ENCODE data around the gene CUEDC1. TPM values are rescaled to one million over a fixed set of nuclear protein-coding genes. Genes with fewer than 3 reads are reported as not detected.

The CUEDC1 gene
- 10 to 100 TPM in 1 of 4 donors, 1 to 10 TPM in 3; 1.6 to 14.9 (median 6.1) TPM for polyA plus RNA-seq
- long read RNA-seq, donor 1: 0 reads
- long read RNA-seq, donor 2, partial matches to known transcripts: 0 of 2 reads
- long read RNA-seq, donor 2, other reads (novel, unspliced or antisense): 0 of 2 reads
- long read RNA-seq, donor 3, partial matches to known transcripts: 0 of 3 reads
- long read RNA-seq, donor 3, other reads (novel, unspliced or antisense): 0 of 3 reads
- long read RNA-seq, donor 4: 0 reads
- long read RNA-seq, donor 5, partial matches to known transcripts: 0 of 1 reads
- long read RNA-seq, donor 5, other reads (novel, unspliced or antisense): 0 of 1 reads
- long read RNA-seq, donor 6, partial matches to known transcripts: 0 of 2 reads
- long read RNA-seq, donor 6, other reads (novel, unspliced or antisense): 0 of 2 reads
- long read RNA-seq, donor 7, transcript CUEDC1-206 (11 exons, 3,621 nt): major isoform, 7 of 18 reads
- long read RNA-seq, donor 7, partial matches to known transcripts: 5 of 18 reads
- long read RNA-seq, donor 7, other reads (novel, unspliced or antisense): 0 of 18 reads
- long read RNA-seq, donor 8, partial matches to known transcripts: 0 of 1 reads
- long read RNA-seq, donor 8, other reads (novel, unspliced or antisense): 0 of 1 reads
- long read RNA-seq, donor 9: 0 reads
- long read RNA-seq, donor 10, transcript CUEDC1-206 (11 exons, 3,621 nt): major isoform, 6 of 12 reads
- long read RNA-seq, donor 10, partial matches to known transcripts: 0 of 12 reads
- long read RNA-seq, donor 10, other reads (novel, unspliced or antisense): 0 of 12 reads

GRCh38 chr17:57955183-57955931, at the start of gene CUEDC1:
Gene CUEDC1, minus strand, starts transcription at chr17:57955412. Its CDS starts 69,848 bp downstream, at chr17:57885564.
- no peaks in the 10 kb centered on the region for H3K9me3 ChIP-seq (ENCODE audit: control insufficient read depth in 2 of 2, insufficient read depth in 1 of 2, low read depth in 1 of 2, low read length in 1 of 2)
- no peak for FAIRE-seq
- peak within 1 kb of the TSS; percentile 53 to 74 (median 67) for H3K4me3 ChIP-seq (ENCODE audit: low read depth in 1 of 3, low read length in 3 of 3)
- peaks cover 0 to 3% (median 0%) of the 10 kb centered on the region in 3 donors for H3K36me3 ChIP-seq (ENCODE audit: control insufficient read depth in 3 of 3, insufficient read depth in 2 of 3, low read depth in 1 of 3, low read length in 3 of 3)
- peaks cover 0 to 15% (median 0%) of the 10 kb centered on the region in 3 donors for H3K27me3 ChIP-seq (ENCODE audit: control insufficient read depth in 3 of 3, insufficient read depth in 3 of 3, low read length in 3 of 3)
- 0 to 1% (median 1%) methylated on average over 18 to 79 of the region's 79 CpGs for WGBS, 3 donors
- H3K4me1 ChIP-seq (ENCODE audit: control insufficient read depth in 3 of 3, insufficient read depth in 2 of 3, low read depth in 1 of 3, low read length in 2 of 3): peaks cover 2 to 19% (median 6%) of the 10 kb centered on the region in 3 donors
- DNase-seq: peak; percentile 53 to 83
- peak within 1 kb of the TSS; percentile 30 to 82 (median 38) for H3K27ac ChIP-seq (ENCODE audit: low read depth in 1 of 3, low read length in 2 of 3)

GRCh38 chr17:58004060-58004459, 48.8 kb upstream of the CUEDC1 start:
- no peak for DNase-seq
- no peak for FAIRE-seq
- H3K9me3 ChIP-seq (ENCODE audit: control insufficient read depth in 2 of 2, insufficient read depth in 1 of 2, low read depth in 1 of 2, low read length in 1 of 2): no peaks in the 10 kb centered on the region
- H3K27ac ChIP-seq (ENCODE audit: low read depth in 1 of 3, low read length in 2 of 3): no peak overlapping the region
- H3K4me3 ChIP-seq (ENCODE audit: low read depth in 1 of 3, low read length in 3 of 3): no peak overlapping the region
- H3K4me1 ChIP-seq (ENCODE audit: control insufficient read depth in 3 of 3, insufficient read depth in 2 of 3, low read depth in 1 of 3, low read length in 2 of 3): peaks cover 0 to 11% (median 8%) of the 10 kb centered on the region in 3 donors
- no peaks in the 10 kb centered on the region for H3K27me3 ChIP-seq (ENCODE audit: control insufficient read depth in 3 of 3, insufficient read depth in 3 of 3, low read length in 3 of 3)
- 76 to 84% (median 76%) methylated on average over 3 of the region's 3 CpGs for WGBS, 3 donors
- H3K36me3 ChIP-seq (ENCODE audit: control insufficient read depth in 3 of 3, insufficient read depth in 2 of 3, low read depth in 1 of 3, low read length in 3 of 3): peaks cover 8 to 13% (median 9%) of the 10 kb centered on the region in 3 donors

GRCh38 chr17:58002973-58003372, 47.8 kb upstream of the CUEDC1 start:
- 85 to 96% (median 92%) methylated on average over 2 of the region's 2 CpGs for WGBS, 3 donors
- Histone ChIP-seq H3K27me3 (ENCODE audit: control insufficient read depth in 3 of 3, insufficient read depth in 3 of 3, low read length in 3 of 3) (no peaks in the 10 kb centered on the region), H3K27ac (ENCODE audit: low read depth in 1 of 3, low read length in 2 of 3) (no peak overlapping the region), H3K4me1 (ENCODE audit: control insufficient read depth in 3 of 3, insufficient read depth in 2 of 3, low read depth in 1 of 3, low read length in 2 of 3) (peaks cover 0 to 9% (median 8%) of the 10 kb centered on the region in 3 donors), H3K36me3 (ENCODE audit: control insufficient read depth in 3 of 3, insufficient read depth in 2 of 3, low read depth in 1 of 3, low read length in 3 of 3) (peaks cover 8 to 13% (median 10%) of the 10 kb centered on the region in 3 donors), H3K4me3 (ENCODE audit: low read depth in 1 of 3, low read length in 3 of 3) (no peak overlapping the region), H3K9me3 (ENCODE audit: control insufficient read depth in 2 of 2, insufficient read depth in 1 of 2, low read depth in 1 of 2, low read length in 1 of 2) (no peaks in the 10 kb centered on the region)
- DNase-seq (no peak), FAIRE-seq (no peak)

GRCh38 chr17:58002154-58002948, 47.1 kb upstream of the CUEDC1 start:
- Histone ChIP-seq H3K9me3 (ENCODE audit: control insufficient read depth in 2 of 2, insufficient read depth in 1 of 2, low read depth in 1 of 2, low read length in 1 of 2) (no peaks in the 10 kb centered on the region), H3K27ac (ENCODE audit: low read depth in 1 of 3, low read length in 2 of 3) (no peak overlapping the region), H3K4me1 (ENCODE audit: control insufficient read depth in 3 of 3, insufficient read depth in 2 of 3, low read depth in 1 of 3, low read length in 2 of 3) (peaks cover 0 to 9% (median 8%) of the 10 kb centered on the region in 3 donors), H3K27me3 (ENCODE audit: control insufficient read depth in 3 of 3, insufficient read depth in 3 of 3, low read length in 3 of 3) (no peaks in the 10 kb centered on the region), H3K36me3 (ENCODE audit: control insufficient read depth in 3 of 3, insufficient read depth in 2 of 3, low read depth in 1 of 3, low read length in 3 of 3) (peaks cover 8 to 13% (median 13%) of the 10 kb centered on the region in 3 donors), H3K4me3 (ENCODE audit: low read depth in 1 of 3, low read length in 3 of 3) (no peak overlapping the region)
- DNase-seq: no peak
- FAIRE-seq: no peak
- WGBS, 3 donors: 63 to 67% (median 67%) methylated on average over 4 of the region's 4 CpGs

- no peak overlapping the region for H3K27ac ChIP-seq (ENCODE audit: low read depth in 1 of 3, low read length in 2 of 3)
- FAIRE-seq: no peak
- WGBS, 3 donors: 17 to 59% (median 54%) methylated on average over 1 of the region's 1 CpG
- no peak overlapping the region for H3K4me3 ChIP-seq (ENCODE audit: low read depth in 1 of 3, low read length in 3 of 3)
- H3K27me3 ChIP-seq (ENCODE audit: control insufficient read depth in 3 of 3, insufficient read depth in 3 of 3, low read length in 3 of 3): no peaks in the 10 kb centered on the region
- DNase-seq: no peak
- peaks cover 0 to 9% (median 8%) of the 10 kb centered on the region in 3 donors for H3K4me1 ChIP-seq (ENCODE audit: control insufficient read depth in 3 of 3, insufficient read depth in 2 of 3, low read depth in 1 of 3, low read length in 2 of 3)
- no peaks in the 10 kb centered on the region for H3K9me3 ChIP-seq (ENCODE audit: control insufficient read depth in 2 of 2, insufficient read depth in 1 of 2, low read depth in 1 of 2, low read length in 1 of 2)
- H3K36me3 ChIP-seq (ENCODE audit: control insufficient read depth in 3 of 3, insufficient read depth in 2 of 3, low read depth in 1 of 3, low read length in 3 of 3): peaks cover 8 to 13% (median 13%) of the 10 kb centered on the region in 3 donors
Measured at GRCh38 chr17:58001461-58002124, 46.4 kb upstream of the CUEDC1 start.

- H3K4me1 ChIP-seq (ENCODE audit: control insufficient read depth in 3 of 3, insufficient read depth in 2 of 3, low read depth in 1 of 3, low read length in 2 of 3): peaks cover 0 to 15% (median 5%) of the 10 kb centered on the region in 3 donors
Measured at GRCh38 chr17:57999496-58000017, 44.3 kb upstream of the CUEDC1 start.

GRCh38 chr17:57999010-57999495, 43.8 kb upstream of the CUEDC1 start:
- FAIRE-seq: no peak
- H3K4me3 ChIP-seq (ENCODE audit: low read depth in 1 of 3, low read length in 3 of 3): no peak overlapping the region
- no peak overlapping the region for H3K27ac ChIP-seq (ENCODE audit: low read depth in 1 of 3, low read length in 2 of 3)
- no peak for DNase-seq
- H3K4me1 ChIP-seq (ENCODE audit: control insufficient read depth in 3 of 3, insufficient read depth in 2 of 3, low read depth in 1 of 3, low read length in 2 of 3): peaks cover 0 to 12% (median 5%) of the 10 kb centered on the region in 3 donors
- H3K27me3 ChIP-seq (ENCODE audit: control insufficient read depth in 3 of 3, insufficient read depth in 3 of 3, low read length in 3 of 3): no peaks in the 10 kb centered on the region
- H3K9me3 ChIP-seq (ENCODE audit: control insufficient read depth in 2 of 2, insufficient read depth in 1 of 2, low read depth in 1 of 2, low read length in 1 of 2): no peaks in the 10 kb centered on the region
- H3K36me3 ChIP-seq (ENCODE audit: control insufficient read depth in 3 of 3, insufficient read depth in 2 of 3, low read depth in 1 of 3, low read length in 3 of 3): peaks cover 5 to 10% (median 8%) of the 10 kb centered on the region in 3 donors

More at GRCh38 chr17:57999496-58000017, 44.3 kb upstream of the CUEDC1 start:
- H3K27me3 ChIP-seq (ENCODE audit: control insufficient read depth in 3 of 3, insufficient read depth in 3 of 3, low read length in 3 of 3): no peaks in the 10 kb centered on the region
- FAIRE-seq (peak; percentile 36), DNase-seq (peak; percentile 77 to 83)
- 53 to 60% (median 54%) methylated on average over 1 of the region's 1 CpG for WGBS, 3 donors
- H3K36me3 ChIP-seq (ENCODE audit: control insufficient read depth in 3 of 3, insufficient read depth in 2 of 3, low read depth in 1 of 3, low read length in 3 of 3): peaks cover 5 to 10% (median 8%) of the 10 kb centered on the region in 3 donors
- H3K9me3 ChIP-seq (ENCODE audit: control insufficient read depth in 2 of 2, insufficient read depth in 1 of 2, low read depth in 1 of 2, low read length in 1 of 2): no peaks in the 10 kb centered on the region
- H3K27ac ChIP-seq (ENCODE audit: low read depth in 1 of 3, low read length in 2 of 3): no peak overlapping the region
- H3K4me3 ChIP-seq (ENCODE audit: low read depth in 1 of 3, low read length in 3 of 3): no peak overlapping the region
